B cell (primary cell): ENCODE measurements around the gene GIPC1.

Experiments
- EZH2 ChIP-seq: IDR thresholded peaks from 2 replicates; pipeline ENCODE4 v1.6.1; 2012; ENCODE audit warnings: borderline replicate concordance, low read depth, mild to moderate bottlenecking, moderate library complexity, low read length; ENCODE audit not compliant: insufficient read depth, poor library complexity, severe bottlenecking
- TF ChIP-seq, protein P1 (sequence below): fragments of 200-600 bp; IDR thresholded peaks from one replicate; pipeline ENCODE4 v1.8.0; 2022; ENCODE audit warnings: antibody characterized with exemption, mild to moderate bottlenecking

DNA sequence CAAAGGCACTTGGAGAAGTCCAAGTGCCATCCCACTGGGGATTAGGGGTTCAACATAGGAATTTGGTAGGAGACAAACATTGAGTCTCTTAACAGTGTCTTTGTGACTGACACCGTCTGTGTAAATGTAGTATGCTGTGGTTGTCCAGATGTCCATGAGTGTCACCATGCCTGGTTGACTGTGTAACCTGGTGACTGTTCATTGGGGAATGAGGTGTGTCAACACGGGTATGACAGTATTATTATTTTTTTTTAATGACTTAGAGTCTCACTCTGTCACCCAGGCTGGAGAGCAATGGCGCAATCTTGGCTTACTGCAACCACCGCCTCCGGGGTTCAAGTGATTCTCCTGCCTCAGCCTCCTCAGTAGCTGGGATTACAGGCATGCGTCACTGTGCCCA is 46.6 kb downstream of the GIPC1 start:
- TF ChIP-seq, protein P1, sequence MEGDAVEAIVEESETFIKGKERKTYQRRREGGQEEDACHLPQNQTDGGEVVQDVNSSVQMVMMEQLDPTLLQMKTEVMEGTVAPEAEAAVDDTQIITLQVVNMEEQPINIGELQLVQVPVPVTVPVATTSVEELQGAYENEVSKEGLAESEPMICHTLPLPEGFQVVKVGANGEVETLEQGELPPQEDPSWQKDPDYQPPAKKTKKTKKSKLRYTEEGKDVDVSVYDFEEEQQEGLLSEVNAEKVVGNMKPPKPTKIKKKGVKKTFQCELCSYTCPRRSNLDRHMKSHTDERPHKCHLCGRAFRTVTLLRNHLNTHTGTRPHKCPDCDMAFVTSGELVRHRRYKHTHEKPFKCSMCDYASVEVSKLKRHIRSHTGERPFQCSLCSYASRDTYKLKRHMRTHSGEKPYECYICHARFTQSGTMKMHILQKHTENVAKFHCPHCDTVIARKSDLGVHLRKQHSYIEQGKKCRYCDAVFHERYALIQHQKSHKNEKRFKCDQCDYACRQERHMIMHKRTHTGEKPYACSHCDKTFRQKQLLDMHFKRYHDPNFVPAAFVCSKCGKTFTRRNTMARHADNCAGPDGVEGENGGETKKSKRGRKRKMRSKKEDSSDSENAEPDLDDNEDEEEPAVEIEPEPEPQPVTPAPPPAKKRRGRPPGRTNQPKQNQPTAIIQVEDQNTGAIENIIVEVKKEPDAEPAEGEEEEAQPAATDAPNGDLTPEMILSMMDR: no peak
- no peak for TF ChIP-seq EZH2
